ENCODE data around the gene RASGRP2.

RASGRP2 gene

DNA sequence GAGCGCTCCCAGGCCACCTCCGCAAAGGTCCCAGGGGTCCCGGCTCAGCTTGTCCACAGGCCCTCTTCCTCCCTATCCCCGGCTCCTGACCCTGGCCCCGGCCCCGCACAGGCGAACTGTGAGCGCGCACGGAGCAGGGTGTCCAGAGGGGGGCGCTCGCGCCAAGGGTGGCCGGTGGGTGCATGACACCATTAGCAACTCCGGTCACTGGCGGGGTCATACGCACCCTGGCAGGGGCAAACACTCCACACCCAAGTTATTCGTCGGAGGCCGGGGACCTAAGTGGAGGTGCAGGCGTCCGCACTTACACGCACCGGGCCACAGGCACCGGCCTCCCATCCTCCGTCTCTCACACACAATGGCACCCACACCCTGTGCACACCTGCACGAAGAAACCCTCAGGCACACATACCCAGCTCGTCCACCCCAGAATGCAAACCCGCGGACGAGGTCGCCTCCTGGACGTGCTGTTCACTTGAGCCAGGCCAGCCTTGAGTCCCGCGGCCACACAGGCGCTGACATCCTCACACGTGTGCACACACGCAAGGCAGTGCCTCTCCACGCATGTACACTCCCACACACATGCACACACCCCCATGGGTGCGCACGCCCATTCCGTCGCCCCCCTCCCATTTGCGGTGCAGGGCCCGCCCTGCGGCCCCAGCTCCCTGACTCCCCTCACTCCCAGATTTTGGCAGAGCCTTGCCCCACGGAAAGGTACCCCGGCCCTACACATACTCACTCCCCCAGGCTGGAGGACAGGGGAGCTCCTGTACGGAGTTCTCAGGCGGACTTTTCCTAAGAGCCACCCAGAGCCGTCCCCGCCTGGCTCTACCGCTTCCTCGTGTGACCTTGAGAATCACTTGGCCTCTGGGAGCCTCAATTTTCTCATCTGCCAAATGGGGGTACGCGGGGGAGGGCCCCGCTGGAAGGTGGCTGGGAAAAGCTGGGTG, at the start of gene RASGRP2:
Gene RASGRP2, minus strand, starts transcription at position 552 of the 953 bp plus-strand sequence. CDS start 1,276 bp downstream, outside the sequence.
- DNase-seq (ENCODE audit: low spot score): no peak

DNA sequence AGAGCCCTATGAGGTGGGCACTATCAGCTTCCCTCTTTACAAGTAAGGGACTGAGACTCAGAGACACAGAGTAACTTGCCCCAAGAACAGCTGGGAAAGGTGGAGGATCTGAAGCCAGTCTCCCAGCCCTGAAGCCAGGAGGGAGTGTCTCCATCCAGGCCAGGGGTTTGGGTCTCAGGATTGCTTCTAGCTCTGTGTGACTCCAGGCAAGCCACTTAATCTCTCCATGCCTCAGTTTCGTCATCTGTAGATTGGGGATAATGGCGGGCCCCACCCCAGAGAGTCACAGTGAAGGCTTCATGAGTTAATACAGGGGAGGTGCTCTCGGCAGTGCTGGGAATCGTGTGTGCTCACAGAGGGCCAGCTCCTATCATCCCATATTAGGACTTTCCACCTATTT, 48.5 kb upstream of the RASGRP2 start:
- DNase-seq (ENCODE audit: low spot score): no peak

DNA sequence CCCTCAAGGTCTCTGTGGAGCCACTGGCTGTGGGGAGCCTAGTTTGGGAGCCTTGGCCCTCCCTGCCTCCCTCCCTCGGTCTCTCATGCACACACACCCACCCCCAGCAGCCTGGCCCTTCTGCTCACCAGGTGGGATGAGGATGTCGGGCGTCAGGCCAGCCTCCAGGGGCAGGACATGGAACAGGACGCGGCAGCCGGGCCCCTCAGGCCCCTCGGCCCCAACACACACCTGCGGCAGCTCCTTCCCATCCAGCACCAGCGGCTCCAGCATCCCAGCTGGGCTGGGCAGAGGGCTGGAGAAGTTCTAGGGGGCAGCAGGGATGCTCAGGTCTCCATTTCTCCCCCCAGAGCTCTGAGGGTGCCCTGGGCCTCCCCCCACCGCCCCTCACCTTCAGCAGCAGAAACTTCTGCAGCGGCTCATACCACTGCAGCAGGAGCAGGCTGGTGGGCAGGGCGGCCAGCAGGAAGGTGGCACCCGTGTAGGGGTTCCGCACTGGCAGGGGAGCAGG, 47.9 kb upstream of the RASGRP2 start:
- DNase-seq (ENCODE audit: low spot score): no peak

DNA sequence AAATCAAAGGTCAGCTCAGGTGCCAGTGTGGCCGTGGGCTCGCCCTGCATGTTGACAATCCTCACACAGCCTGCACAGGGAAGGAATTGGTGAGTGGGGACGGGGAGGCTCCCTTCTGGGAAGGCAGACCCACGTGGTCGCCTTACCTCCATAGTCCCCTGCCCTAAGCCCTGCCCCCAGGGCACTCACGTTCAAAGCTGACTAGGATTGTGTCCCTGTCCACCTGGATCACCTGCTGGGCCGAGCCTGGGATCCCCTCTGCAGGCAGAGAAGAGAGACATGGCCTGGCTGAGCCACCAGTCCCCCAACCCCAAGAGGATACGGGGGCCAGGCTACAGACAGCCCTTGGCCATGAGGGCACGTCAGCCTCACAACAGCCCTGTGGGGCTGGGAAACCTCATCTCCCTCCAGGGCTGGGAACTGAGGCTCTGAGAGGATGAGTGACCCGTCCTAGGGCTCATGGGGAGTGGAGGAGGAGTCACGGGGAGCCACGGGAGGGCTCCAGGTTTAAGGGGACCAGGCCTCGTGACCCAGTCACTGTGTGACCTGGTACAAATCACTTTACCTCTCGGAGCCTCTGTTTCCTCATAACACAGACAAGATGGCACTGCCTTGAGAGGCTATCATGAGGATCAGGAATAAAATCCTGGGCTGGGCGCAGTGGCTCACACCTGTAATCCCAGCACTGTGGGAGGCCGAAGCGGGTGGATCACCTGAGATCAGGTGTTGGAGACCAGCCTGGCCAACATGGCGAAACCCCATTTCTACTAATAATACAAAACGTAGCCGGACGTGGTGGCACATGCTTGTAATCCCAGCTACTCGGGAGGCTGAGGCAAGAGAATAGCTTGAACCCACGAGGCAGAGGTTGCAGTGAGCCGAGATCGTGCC, 46.5 kb upstream of the RASGRP2 start:
- DNase-seq (ENCODE audit: low spot score): no peak

DNA sequence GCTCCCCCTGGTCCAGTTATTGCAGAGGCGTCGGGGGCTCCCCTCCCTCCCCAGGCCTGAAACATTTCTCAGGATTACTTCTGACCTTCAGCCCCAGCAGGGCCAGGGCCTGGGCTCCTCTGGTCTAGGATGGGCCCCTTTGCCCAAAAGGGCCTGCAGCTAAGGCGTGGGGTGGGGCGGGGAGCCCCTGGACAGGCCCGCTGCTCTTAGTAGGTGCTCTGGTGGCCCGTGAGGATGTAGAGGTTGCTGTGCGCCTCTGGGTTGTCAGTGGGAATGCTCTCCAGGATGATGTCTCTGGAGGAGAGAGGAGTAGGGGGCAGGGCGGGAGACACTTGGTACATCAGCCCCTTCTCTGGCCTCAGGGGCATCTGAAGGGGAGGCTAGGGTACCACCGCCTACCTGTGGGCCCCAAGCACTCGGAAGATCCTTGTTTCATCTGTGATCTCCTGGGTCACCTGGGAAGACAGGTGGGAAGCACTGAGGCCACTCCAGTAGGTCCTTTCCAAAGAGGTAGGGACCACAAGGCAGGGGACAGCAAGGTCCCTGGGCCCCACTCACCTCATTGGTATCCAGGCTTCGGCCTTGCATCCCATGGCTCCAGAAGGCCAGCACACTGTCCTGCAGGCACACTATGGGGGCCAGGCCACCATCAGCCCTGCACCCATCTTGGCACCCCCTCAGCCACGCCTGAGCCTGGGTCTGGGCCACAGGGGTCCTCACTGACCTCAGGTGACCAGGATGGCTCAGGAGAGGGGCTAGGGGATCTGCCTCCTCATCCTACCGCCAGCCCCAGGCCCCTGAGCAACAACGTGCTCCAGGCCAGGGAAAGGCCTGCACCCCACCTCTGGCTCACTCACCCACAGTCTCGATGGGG, 45.6 kb upstream of the RASGRP2 start:
- DNase-seq (ENCODE audit: low spot score): no peak

DNA sequence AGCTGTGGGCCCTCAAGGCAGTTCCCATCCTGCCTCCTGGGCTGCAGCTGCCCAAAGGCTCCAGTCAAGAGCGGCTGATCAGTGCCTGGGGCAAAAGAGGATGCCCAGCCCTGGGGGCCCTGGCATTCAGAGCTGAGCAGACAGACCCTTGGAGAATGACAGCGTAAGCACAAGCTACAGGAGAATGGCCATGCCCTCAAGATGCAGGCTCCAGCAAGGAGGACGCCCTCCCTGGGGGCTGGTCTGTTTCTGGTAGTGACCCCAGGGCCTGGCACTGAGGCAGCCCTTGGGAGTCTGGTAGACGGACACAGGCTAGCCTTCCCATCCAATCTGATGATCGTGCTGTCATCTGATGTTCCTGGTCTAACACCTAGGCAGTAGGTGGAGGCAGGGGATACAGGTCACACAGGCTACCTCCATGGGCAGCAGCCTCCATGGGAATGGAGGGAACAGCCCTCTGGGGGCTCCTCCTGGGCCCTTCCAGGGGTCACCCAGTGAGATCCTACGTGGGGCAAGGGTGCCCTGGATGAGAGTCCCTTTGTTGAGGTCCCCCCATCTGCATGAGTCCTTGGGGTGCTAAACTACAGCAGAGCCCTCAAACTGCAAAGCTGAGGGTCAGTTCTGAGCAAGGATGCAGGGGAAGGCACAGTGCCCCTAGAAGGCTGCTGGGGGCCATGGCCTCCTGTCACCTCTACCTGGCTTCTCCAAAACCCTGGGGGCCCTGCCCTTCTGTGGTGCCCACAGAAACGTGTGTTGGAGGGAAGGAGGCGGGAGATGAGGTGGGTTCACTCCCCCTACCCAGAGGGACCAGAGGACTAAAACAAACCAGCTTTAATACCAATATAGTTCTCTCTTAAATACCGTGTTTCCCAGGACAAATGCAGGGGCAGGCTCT, 44.6 kb upstream of the RASGRP2 start:
- no peak for DNase-seq (ENCODE audit: low spot score)

DNA sequence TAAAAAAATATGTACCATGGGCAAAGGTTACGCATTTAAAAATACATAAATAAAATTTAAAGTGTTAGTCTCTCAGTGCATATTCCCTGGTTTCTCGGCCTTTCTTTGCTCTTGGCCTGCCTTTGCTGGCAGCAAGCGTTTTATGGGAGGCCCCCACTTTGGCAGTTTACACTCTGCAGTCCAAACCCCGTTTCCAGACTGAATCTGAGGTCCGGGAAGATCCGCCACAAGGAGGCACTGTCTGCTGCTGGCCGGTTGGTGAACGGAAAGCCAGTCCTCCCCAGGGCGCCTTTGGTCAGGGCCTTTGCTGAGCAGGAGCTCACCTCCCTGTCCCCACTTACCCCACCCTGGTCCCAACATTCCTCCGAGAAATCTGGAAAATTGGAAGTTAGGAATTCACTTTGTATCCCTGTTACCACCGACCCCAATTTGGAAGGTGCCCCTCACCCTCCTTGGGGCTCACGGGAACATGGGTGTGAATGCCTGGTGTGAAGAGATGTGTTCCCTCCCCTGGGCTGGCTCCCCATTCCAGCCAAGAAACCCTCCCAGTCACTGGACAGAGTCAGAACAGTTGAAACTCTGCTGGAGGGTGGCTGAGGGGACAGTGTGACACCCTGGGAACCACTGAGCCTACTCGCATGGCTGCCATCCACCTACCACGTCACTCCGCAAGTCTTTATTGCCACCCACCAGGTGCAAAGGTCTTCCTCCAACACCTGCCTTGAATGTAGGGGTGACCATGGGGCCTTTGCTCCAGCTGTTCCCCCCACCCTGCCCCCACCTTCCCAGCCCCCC, 43.8 kb upstream of the RASGRP2 start:
- DNase-seq (ENCODE audit: low spot score): peak; percentile 61

DNA sequence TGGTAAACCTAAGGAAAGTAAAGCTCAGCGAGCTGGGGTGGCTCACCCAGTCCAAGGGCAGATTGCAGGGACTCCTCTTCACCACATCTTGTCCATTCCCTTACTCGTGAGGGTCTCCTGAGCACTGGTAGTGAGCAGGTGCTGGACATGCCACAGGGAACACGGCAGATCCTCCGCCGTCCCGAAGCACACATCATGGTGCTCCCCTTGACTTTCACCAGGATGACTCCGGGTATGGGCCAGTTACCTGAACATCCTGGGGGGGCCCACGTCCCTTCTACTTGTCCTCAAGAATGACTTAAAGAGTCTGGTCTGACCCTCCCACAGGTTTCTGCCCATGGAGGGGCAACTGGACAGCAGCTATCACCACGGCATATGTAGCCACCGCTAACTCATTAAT, 42.4 kb upstream of the RASGRP2 start:
- DNase-seq (ENCODE audit: low spot score): no peak

DNA sequence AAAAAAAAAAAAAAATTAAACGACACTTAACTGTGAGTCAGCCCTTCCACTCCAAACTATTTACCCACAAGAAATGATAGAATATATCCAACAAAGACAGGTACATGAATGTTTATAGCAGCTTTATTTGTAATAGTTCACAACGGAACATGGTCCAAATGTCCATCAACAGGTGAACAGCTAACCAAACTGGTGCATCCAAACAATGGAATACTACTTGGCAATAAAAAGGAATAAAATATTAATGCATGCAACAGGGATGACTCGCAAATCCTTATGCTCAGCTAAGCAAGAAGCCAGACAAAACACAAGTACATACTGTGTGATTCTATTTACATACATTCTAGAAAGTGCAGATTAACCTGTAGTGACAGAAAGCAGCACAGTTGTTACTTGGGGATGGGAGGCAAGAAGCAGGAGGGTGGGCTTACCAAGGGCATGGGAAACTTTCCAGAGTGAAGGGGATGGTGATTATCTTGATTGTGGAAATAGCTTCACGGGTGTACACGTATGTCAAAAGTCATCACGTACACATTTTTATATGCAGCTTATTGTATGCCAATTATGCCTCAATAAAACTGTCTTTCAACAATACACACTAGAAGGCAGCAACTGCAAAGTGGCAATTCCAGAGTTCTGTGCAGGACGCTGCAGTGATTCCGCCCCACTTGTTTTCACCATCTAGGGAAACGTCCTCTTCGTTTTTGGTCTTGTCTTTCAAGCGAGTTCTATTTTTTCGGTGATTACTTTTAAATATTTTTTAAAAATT, 41.1 kb upstream of the RASGRP2 start:
- no peak for DNase-seq (ENCODE audit: low spot score)

DNA sequence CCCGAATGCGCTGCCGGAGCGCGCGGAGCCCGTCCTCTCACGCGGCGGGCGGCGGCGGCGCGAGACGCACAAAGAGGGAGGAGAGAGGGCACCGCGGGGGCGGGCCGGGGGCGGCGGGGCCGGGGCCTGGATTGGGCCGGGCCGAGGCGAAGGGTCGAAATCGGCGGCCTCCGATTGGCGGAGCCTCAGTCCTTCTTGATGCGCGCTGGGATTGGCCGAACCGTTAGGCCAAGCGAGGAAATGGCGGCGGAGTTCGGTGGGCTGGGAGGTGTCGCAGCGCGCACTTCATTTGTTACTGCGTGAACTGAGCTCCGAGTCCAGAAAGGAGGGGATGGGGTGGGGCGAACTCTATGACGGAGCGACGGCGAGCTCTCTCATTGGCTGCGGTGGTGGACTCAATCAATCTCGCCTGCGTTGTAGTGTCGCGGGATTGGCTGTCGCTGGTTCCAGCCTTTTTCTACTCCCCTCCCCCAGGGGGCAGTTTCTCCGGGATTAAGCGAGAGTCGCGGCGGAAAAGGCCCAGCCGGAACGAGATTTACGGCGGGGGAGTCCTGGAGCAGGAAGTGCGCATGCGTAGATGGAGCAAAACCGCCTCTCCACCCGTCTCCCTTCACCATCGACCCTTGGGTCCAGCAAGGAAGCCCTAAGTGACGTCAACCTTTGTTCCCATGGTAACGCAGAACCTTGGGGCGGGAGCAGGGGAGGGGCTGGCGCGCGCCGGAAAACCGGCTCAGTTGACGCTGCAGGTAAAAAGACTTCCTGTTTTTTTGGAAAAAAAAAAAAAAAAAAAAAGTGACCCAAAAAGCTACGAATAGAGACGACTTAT, 34.7 kb upstream of the RASGRP2 start, which contains the start of gene SF1:
Gene SF1, minus strand, starts transcription at position 70 of the 826 bp plus-strand sequence. CDS start 150 bp downstream, outside the sequence.
- peak; percentile 99 for DNase-seq (ENCODE audit: low spot score)

DNA sequence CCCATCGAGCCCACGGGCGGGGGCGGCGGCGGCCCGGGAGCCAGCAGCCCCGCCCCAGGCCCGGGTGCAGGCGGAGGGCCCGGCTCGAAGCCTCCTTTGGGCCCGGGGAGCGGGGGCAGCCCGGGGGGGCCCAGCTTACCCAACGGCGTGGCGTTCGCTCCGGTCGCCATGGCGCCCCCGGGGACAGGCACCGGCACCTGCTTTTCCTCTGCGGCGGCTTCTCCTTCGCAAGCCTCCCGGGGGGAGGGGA, 34.2 kb upstream of the RASGRP2 start:
- DNase-seq (ENCODE audit: low spot score): no peak

DNA sequence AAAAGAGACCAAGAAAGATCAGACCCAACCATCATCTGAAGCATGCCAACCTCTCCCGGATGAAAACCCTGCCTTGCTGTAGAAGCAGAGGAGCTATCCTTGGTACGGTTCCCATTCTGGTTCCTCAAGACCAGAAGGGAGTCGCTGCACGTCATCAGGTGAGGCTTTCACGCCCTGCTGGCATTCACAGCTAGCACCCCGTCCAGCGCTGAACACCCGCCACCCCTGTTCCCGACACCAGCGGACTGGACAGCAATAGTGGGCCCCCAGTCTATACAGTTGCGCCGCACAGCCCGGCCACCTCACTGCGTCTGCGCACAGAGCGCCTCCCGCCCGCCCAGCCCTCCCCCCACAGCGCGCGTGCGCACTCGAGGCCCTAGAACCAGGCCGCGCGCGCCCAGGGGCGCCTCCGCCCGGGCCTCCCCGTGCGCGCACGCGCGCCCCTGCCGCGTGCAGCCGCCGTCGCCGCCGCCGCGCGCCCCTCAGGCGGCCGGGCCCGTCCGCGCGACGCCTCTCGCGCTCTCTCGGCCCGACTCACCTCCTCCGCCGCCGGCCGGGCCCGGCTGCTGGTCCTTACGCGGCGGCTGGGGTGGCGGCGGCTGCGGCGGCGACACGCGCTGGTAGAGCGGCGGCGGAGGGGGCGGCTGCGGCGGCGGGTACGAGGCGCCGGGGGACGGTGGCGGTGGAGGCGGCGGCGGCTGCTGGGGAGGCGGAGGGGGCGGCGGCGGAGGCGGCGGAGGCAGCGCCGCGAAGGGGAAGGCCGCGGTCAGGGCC, 33.7 kb upstream of the RASGRP2 start:
- DNase-seq (ENCODE audit: low spot score): peak; percentile 92

DNA sequence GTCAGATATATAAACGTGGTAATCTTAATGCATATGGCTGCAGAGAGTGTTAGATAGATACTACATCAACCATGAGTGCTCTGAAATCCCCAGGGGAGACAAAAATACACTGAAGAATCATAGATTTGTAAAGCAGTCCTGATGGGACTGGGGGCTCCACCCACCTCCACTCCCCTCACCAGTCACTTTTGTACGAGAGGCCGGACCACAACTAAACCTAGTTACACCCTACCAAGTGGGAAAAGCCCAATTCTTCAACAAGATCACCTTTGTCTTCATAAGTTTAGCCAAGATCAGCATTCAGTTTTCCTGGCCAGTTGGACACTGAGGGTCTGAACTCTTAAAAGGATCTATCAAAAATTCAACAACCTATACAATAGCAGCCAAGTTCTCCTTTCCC, 32.9 kb upstream of the RASGRP2 start:
- no peak for DNase-seq (ENCODE audit: low spot score)

DNA sequence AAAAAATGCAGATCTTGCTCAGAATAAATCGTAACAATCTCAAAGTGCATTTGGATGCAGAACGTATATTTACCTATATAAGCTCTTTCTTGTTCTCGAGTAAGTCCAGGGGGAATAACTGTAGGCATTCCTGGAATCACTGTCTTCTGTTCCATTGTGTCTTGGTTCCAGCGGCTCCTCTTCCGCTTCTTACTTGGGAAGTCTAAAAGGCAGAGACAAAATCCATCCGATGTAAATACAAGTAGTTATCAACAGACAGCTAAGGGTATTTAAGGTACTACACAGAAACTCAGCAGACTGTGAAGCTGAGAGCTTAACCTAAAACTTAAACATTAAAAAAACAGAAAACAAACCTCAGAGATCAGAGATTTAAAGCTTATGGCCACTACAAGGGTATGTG, 32.5 kb upstream of the RASGRP2 start:
- no peak for DNase-seq (ENCODE audit: low spot score)

DNA sequence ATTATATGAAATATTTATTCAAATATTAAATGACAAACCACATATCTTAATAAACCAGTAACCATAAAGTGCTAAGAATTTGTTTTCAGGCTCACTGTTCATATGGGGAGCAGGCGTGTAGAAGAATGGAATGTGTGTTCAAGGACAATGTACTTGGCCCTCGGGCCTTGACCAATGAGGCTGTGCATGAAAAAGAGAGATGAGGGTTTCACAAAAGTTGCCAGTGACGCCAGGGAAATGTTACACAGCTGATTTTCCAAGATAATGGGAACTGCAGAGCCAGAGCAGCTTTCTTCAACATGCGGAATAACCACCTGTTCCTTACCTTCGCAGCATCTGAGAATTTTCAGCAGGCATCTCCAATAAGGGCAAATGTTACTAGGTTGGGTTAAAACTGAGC, 30.2 kb upstream of the RASGRP2 start:
- DNase-seq (ENCODE audit: low spot score): no peak

DNA sequence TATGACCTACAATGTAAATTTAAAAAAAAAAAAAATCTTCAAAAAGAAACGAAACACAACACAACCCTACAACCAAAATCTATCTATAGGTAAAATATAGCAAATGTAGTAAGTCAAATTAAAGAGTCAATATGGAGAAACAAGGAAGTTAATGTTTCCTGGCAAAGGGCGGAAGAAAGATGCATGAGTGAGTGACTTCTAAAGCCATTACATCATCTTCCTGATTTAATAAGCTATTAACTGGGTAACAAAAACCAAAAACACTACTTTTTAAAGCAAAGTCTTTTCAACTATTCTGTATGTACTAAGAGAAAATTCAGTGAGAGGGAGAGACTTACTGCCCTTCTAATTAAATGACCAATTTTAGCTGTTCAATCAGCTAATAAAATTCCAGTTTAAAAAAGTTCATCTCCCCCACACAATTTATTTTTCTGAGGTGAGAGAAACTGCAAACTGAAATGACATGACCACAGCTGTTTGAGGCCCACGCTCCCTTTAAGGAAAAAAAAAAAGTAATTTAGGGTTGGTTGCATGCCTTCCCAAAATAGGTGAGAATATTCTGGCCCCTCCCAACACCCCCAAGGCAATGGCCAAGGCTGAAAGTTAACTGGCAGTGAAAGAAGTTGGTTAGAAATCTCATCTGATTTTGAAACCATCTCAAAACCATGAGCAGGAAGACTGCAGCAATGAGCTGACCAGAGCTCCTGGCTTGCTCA, 28.5 kb upstream of the RASGRP2 start:
- DNase-seq (ENCODE audit: low spot score): no peak

DNA sequence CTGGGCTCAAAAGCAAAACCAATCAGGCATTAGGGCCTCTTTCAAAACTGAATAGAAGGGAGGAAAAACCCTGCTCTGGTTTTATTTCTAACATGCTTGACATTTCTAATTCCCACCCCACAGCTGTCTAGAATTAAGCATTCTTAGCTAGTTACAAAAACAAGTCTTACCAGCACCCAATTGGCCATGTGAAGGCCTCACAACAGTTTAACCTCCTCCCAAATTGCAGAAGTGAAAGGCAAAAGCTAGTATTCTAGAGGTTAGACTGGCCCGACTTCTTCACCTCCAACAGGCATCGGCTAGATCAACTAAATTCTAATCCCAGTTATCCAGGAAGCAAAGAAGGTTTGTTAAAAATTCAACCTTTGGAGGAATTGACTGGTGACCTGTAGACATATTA, 27.9 kb upstream of the RASGRP2 start:
- no peak for DNase-seq (ENCODE audit: low spot score)

Measured in hematopoietic multipotent progenitor cell treated with erythropoietin and hydrocortisone succinate and interleukin-3 and kit ligand, for 15 days (in vitro differentiated cells).